A549 (cell line): ENCODE data around the gene MAP3K4.

Experiments used
- CHD2 ChIP-seq: fragments of 150-350 bp; IDR thresholded peaks from 2 replicates; pipeline ENCODE4 v1.6.1; 2014; ENCODE audit warnings: low read length; ENCODE audit not compliant: partially characterized antibody
- CTCF ChIP-seq: fragments of >200 bp; sonication (Bioruptor Twin); formaldehyde crosslinking; IDR thresholded peaks from 3 replicates; pipeline ENCODE4 v1.5.1; 2016
- GATA3 ChIP-seq: IDR thresholded peaks from 2 replicates; pipeline ENCODE4 v1.6.1; 2012; ENCODE audit warnings: borderline replicate concordance
- KDM1A ChIP-seq: fragments of 200-600 bp; sonication (generic); IDR thresholded peaks from 2 replicates; pipeline ENCODE4 v1.6.1; 2016; ENCODE audit warnings: low read depth, mild to moderate bottlenecking
- MAX ChIP-seq: IDR thresholded peaks from 2 replicates; pipeline ENCODE4 v1.6.1; 2012

- TF ChIP-seq CTCF (no peak), KDM1A (no peak), GATA3 (no peak), MAX (no peak), CHD2 (no peak)
Observed at GRCh38 chr6:161008245-161008644, 16.7 kb downstream of the MAP3K4 start.
